DND-41 (cell line): ENCODE data around the gene NPSR1.

Experiments
- EZH2 ChIP-seq: IDR thresholded peaks from 3 replicates; pipeline ENCODE4 v1.6.1; 2012; ENCODE audit warnings: borderline replicate concordance, low read depth, mild to moderate bottlenecking, moderate library complexity, low read length, inconsistent platforms; ENCODE audit not compliant: severe bottlenecking
- TF ChIP-seq, protein P1 (sequence below): IDR thresholded peaks from 2 replicates; pipeline ENCODE4 v1.5.1; 2012; ENCODE audit warnings: borderline replicate concordance, low read length, moderate library complexity, mild to moderate bottlenecking; ENCODE audit not compliant: poor library complexity, severe bottlenecking; ENCODE audit errors: extremely low read depth

- no peak for TF ChIP-seq EZH2
- TF ChIP-seq, protein P1, sequence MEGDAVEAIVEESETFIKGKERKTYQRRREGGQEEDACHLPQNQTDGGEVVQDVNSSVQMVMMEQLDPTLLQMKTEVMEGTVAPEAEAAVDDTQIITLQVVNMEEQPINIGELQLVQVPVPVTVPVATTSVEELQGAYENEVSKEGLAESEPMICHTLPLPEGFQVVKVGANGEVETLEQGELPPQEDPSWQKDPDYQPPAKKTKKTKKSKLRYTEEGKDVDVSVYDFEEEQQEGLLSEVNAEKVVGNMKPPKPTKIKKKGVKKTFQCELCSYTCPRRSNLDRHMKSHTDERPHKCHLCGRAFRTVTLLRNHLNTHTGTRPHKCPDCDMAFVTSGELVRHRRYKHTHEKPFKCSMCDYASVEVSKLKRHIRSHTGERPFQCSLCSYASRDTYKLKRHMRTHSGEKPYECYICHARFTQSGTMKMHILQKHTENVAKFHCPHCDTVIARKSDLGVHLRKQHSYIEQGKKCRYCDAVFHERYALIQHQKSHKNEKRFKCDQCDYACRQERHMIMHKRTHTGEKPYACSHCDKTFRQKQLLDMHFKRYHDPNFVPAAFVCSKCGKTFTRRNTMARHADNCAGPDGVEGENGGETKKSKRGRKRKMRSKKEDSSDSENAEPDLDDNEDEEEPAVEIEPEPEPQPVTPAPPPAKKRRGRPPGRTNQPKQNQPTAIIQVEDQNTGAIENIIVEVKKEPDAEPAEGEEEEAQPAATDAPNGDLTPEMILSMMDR: no peak
These were observed 182.3 kb downstream of the NPSR1 start for GRCh38 chr7:34840176-34840785.
